HepG2 (cell line): ENCODE results near the gene MIB1. TPM values are rescaled to one million over a fixed set of nuclear protein-coding genes. Genes with fewer than 3 reads are reported as not detected.

Source experiments
- ATAC-seq: fragments of 200-7000 bp; cut with Tn5 transposase; 3 replicates; pipeline ENCODE4 v1.9.1; 2020; ENCODE audit warnings: mild to moderate bottlenecking, moderate library complexity
- BruUV-seq: library from RNA; stranded (reverse); fragments of 400-500 nt; replicated peaks from 2 replicates; lab custom pipeline; 2021; lab: Mats Ljungman, UMichigan
- CTCF ChIA-PET: fragments of 300-600 bp; formaldehyde crosslinking; extraction: SDS; loops from one replicate; lab custom pipeline; 2021; ENCODE audit warnings: low total read pairs, inconsistent platforms, low intra/inter-chr PET ratio; lab: Yijun Ruan, JAX
- POLR2A ChIA-PET: fragments of 350-600 bp; sonication (Branson Sonifier 250); formaldehyde crosslinking; loops from one replicate; lab custom pipeline; 2020; ENCODE audit warnings: antibody characterized with exemption, inconsistent platforms; lab: Yijun Ruan, JAX
- DNase-seq: peaks from one replicate; pipeline ENCODE4 v3.0.0-alpha.2; 2015; ENCODE audit warnings: low spot score
- FAIRE-seq: peaks from 3 replicates; lab custom pipeline; 2011; peaks lifted over from hg19 to GRCh38; lab: Jason Lieb, UNC
- H2AFZ ChIP-seq: one replicate; pipeline ENCODE4 v1.6.1; 2011; ENCODE audit warnings: low read length, inconsistent platforms
- H3K27ac ChIP-seq: fragments of 300-600 bp; 3 replicates; pipeline ENCODE4 v1.8.0; 2011; ENCODE audit warnings: mixed run types, mild to moderate bottlenecking, mixed read lengths, low read length, inconsistent platforms; ENCODE audit not compliant: insufficient read depth; ENCODE audit errors: extremely low read length
- H3K27me3 ChIP-seq, 2 experiments: fragments of 200-600 bp in 1 of 2; 2 replicates in 1 of 2; 3 replicates in 1 of 2; pipeline versions ENCODE4 v1.6.0 to v1.8.0; 2011; ENCODE audit warnings: low read length in 2 of 2, mild to moderate bottlenecking in 2 of 2, moderate library complexity in 2 of 2, inconsistent platforms in 1 of 2; ENCODE audit not compliant: insufficient read depth in 2 of 2, control insufficient read depth in 1 of 2
- H3K36me3 ChIP-seq, 2 experiments: fragments of 200-600 bp in 1 of 2; replicated peaks in 1 of 2; 2 replicates in 1 of 2; 3 replicates in 1 of 2; pipeline versions ENCODE4 v1.5.1 to v1.8.0; 2011; ENCODE audit warnings: low read length in 2 of 2, inconsistent platforms in 1 of 2; ENCODE audit not compliant: insufficient read depth in 2 of 2, control insufficient read depth in 1 of 2
- H3K4me1 ChIP-seq: 2 replicates; pipeline ENCODE4 v1.5.1; 2012; ENCODE audit warnings: low read length, inconsistent platforms; ENCODE audit not compliant: insufficient read depth
- H3K4me2 ChIP-seq: 2 replicates; pipeline ENCODE4 v1.6.0; 2011; ENCODE audit warnings: low read depth, low read length, inconsistent platforms
- H3K4me3 ChIP-seq, 3 experiments: fragments of 200-600 bp in 1 of 3; sonication (generic), shearing (Covaris generic) in 1 of 3; replicated peaks in 1 of 3; 2 replicates each; pipeline ENCODE4 v1.5.1; 2011 to 2016; ENCODE audit warnings: low read length in 3 of 3, inconsistent platforms in 2 of 3, low read depth in 2 of 3, mild to moderate bottlenecking in 2 of 3, control low read depth in 1 of 3, mixed read lengths in 1 of 3; ENCODE audit not compliant: insufficient read depth in 1 of 3
- H3K79me2 ChIP-seq: one replicate; pipeline ENCODE4 v1.6.1; 2011; ENCODE audit warnings: low read length, inconsistent platforms; ENCODE audit not compliant: insufficient read depth
- H3K9ac ChIP-seq: 2 replicates; pipeline ENCODE4 v1.6.0; 2011; ENCODE audit warnings: mild to moderate bottlenecking, low read depth, low read length, inconsistent platforms; ENCODE audit not compliant: insufficient read depth
- H3K9me3 ChIP-seq: 2 replicates; pipeline ENCODE4 v1.5.1; 2012; ENCODE audit warnings: mild to moderate bottlenecking, low read length
- H4K20me1 ChIP-seq: 2 replicates; pipeline ENCODE4 v1.6.0; 2011; ENCODE audit warnings: inconsistent platforms, mild to moderate bottlenecking, low read length, moderate library complexity; ENCODE audit not compliant: insufficient read depth
- JUND ChIP-seq: sonication (generic); formaldehyde crosslinking; IDR thresholded peaks from 2 replicates; pipeline ENCODE4 v1.8.0; 2022; ENCODE audit warnings: mild to moderate bottlenecking, missing genetic modification reagents
- KLF11 ChIP-seq: IDR thresholded peaks from 2 replicates; pipeline ENCODE4 v1.6.1; 2016; ENCODE audit warnings: missing compliant biosample characterization
- NR1H2 ChIP-seq: sonication (generic); formaldehyde crosslinking; IDR thresholded peaks from 2 replicates; pipeline ENCODE4 v1.8.1; 2022; ENCODE audit warnings: low read depth, missing genetic modification reagents, borderline replicate concordance
- ZNF768 ChIP-seq: sonication (generic); formaldehyde crosslinking; IDR thresholded peaks from 2 replicates; pipeline ENCODE4 v1.4.0; 2020; ENCODE audit warnings: missing genetic modification reagents
- WGBS: methylation state at CpG from one replicate; pipeline ENCODE4 v1.1.6; 2017; ENCODE audit warnings: low lambda C conversion rate; 5-methylcytosine and 5-hydroxymethylcytosine counted together
- in situ Hi-C: cut with HindIII; loops from 2 replicates; pipeline ENCODE4 v1.10.0; 2017; ENCODE audit warnings: low pct_unique_long_range_greater_than_20kb; ENCODE audit not compliant: extremely low pct_ligation_motif_present
- intact Hi-C: fragments of 100-400 bp; cut with micrococcal nuclease; formaldehyde crosslinking; loops from one replicate; pipeline ENCODE4 v1.10.0; 2022; ENCODE audit not compliant: unreplicated experiment
- polyA plus RNA-seq, 8 experiments: library from polyadenylated mRNA; depleted of rRNA in 3 of 8; stranded (reverse) in 7 of 8; unstranded in 1 of 8; fragments of >200 nt; fragmentation: Illumina TruSeq in 4 of 8; extraction: Trizol in 4 of 8; gene quantifications; 2 replicates each; pipeline versions ENCODE4 v1.2.1 to v1.2.3, GENCODE V29; 2011 to 2016; ENCODE audit warnings: low read depth in 4 of 8, missing spikeins in 1 of 8, mixed read lengths in 1 of 8; ENCODE audit not compliant: insufficient read depth in 1 of 8
- total RNA-seq, 5 experiments: library from RNA; depleted of rRNA; stranded (reverse); fragments of >200 nt; fragmentation: Illumina TruSeq; extraction: Trizol; gene quantifications; 2 replicates each; pipeline ENCODE4 v1.2.3, GENCODE V29; 2016; ENCODE audit warnings: low read depth in 1 of 5
- TF ChIP-seq, protein P1 (sequence below): sonication (generic); formaldehyde crosslinking; IDR thresholded peaks from 2 replicates; pipeline ENCODE4 v1.4.0; 2020; ENCODE audit warnings: missing genetic modification reagents, mild to moderate bottlenecking, borderline replicate concordance

The MIB1 gene
- total and polyA plus RNA-seq, 2 of the 13 experiments (the other 11 are each of a cell fraction or from before 2014, with no cell fraction given), result 12.0 to 47.0 TPM

DNA sequence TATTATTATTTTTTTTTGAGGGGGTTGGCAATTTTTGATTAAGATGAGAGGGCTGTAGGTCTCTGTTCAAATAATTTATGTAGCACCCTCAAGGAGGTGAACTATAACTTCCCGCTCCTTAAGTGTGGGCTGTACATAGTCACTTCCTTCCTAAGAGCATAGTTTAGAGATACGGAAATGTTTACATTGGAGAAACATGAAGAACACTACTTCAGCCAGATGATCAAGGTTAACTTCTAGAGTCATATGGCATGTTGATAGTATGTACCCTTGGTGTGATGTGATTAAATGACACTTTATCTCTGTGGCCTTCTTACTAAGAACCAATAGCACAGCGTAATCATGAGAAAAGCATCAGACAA, 93.7 kb downstream of the MIB1 start:
- DNase-seq, result no peak
- 98% methylated on average over 3 of the region's 3 CpGs for WGBS
- H2AFZ ChIP-seq, result no peak overlapping the region
- H3K4me3 ChIP-seq, result no peak overlapping the region
- no peaks in the 10 kb centered on the region for H4K20me1 ChIP-seq
- peaks cover 2 to 13% of the 10 kb centered on the region in 2 experiments; a peak in 4 of 5 replicates for H3K36me3 ChIP-seq
- no peak for FAIRE-seq
- H3K79me2 ChIP-seq, result no peaks in the 10 kb centered on the region
- no peaks in the 10 kb centered on the region for H3K4me1 ChIP-seq
- in situ Hi-C loops (no loop called here), intact Hi-C loops (no loop called here)
- H3K9ac ChIP-seq, result no peak overlapping the region
- H3K9me3 ChIP-seq, result no peaks in the 10 kb centered on the region
- ChIA-PET POLR2A (no interaction called here), CTCF (no interaction called here)
- no peak overlapping the region for H3K4me2 ChIP-seq
- TF ChIP-seq JUND (CRISPR knock-in tag), result no peak
- TF ChIP-seq ZNF768 (CRISPR knock-in tag), result no peak
- TF ChIP-seq KLF11 (CRISPR knock-in tag), result no peak
- no peaks in the 10 kb centered on the region for H3K27me3 ChIP-seq
- H3K27ac ChIP-seq, result no peak overlapping the region
- BruUV-seq, result no TSS peak
- no peak for ATAC-seq

DNA sequence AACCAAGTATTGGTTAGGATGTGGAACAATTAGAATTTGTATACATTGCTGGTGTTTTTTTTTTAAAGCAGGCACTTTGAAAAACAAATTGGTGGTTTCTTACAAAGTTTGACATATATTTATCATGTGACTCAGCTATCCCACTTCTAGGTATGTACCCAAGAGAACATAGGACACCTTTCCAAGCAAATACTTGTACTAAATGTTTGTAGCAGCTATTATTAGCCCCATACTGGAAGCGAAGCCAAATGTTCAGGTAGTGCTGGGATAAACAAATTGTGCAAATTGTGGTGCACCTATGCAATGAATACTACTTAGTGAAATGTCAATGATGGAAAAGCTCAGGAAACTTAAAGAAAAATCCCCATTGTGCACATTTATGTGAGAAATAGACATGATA, 101.0 kb downstream of the MIB1 start:
- no peaks in the 10 kb centered on the region for H3K4me1 ChIP-seq
- no peak overlapping the region for H3K27ac ChIP-seq
- intact Hi-C loops, result no loop called here
- ATAC-seq, result no peak
- H2AFZ ChIP-seq, result no peak overlapping the region
- H3K4me2 ChIP-seq, result no peak overlapping the region
- DNase-seq, result no peak
- no TSS peak for BruUV-seq
- ChIA-PET POLR2A (no interaction called here), CTCF (no interaction called here)
- in situ Hi-C loops, result no loop called here
- FAIRE-seq, result no peak
- no peak for TF ChIP-seq NR1H2 (CRISPR knock-in tag)
- TF ChIP-seq, protein P1, sequence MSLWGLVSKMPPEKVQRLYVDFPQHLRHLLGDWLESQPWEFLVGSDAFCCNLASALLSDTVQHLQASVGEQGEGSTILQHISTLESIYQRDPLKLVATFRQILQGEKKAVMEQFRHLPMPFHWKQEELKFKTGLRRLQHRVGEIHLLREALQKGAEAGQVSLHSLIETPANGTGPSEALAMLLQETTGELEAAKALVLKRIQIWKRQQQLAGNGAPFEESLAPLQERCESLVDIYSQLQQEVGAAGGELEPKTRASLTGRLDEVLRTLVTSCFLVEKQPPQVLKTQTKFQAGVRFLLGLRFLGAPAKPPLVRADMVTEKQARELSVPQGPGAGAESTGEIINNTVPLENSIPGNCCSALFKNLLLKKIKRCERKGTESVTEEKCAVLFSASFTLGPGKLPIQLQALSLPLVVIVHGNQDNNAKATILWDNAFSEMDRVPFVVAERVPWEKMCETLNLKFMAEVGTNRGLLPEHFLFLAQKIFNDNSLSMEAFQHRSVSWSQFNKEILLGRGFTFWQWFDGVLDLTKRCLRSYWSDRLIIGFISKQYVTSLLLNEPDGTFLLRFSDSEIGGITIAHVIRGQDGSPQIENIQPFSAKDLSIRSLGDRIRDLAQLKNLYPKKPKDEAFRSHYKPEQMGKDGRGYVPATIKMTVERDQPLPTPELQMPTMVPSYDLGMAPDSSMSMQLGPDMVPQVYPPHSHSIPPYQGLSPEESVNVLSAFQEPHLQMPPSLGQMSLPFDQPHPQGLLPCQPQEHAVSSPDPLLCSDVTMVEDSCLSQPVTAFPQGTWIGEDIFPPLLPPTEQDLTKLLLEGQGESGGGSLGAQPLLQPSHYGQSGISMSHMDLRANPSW (CRISPR knock-in tag), result no peak
- no peak overlapping the region for H3K4me3 ChIP-seq
- no peaks in the 10 kb centered on the region for H3K9me3 ChIP-seq
- no peaks in the 10 kb centered on the region for H4K20me1 ChIP-seq
- peaks cover 6 to 47% of the 10 kb centered on the region in 2 experiments for H3K36me3 ChIP-seq
- WGBS, result 95% methylated on average over 1 of the region's 1 CpG
- H3K9ac ChIP-seq, result no peak overlapping the region
- H3K27me3 ChIP-seq, result no peaks in the 10 kb centered on the region
- H3K79me2 ChIP-seq, result no peaks in the 10 kb centered on the region
